GM12892 (cell line): Measurements from ENCODE around the gene MYO18B.

Experiments used
- DNase-seq: peaks from one replicate; pipeline ENCODE4 v3.0.0; 2011; ENCODE audit not compliant: insufficient read length
- FAIRE-seq: peaks from 2 replicates; lab custom pipeline; 2011; peaks lifted over from hg19 to GRCh38; lab: Jason Lieb, UNC
- POLR2A ChIP-seq: IDR thresholded peaks from 2 replicates; pipeline ENCODE4 v1.6.1; 2011; ENCODE audit warnings: low read depth, low read length, control low read depth
- POLR2AphosphoS5 ChIP-seq: IDR thresholded peaks from 2 replicates; pipeline ENCODE4 v1.6.1; 2011; ENCODE audit warnings: low read depth, low read length, control low read depth
- TAF1 ChIP-seq: IDR thresholded peaks from 2 replicates; pipeline ENCODE4 v1.6.1; 2011; ENCODE audit warnings: low read depth, mild to moderate bottlenecking, control low read depth, low read length, borderline replicate concordance

MYO18B gene

GRCh38 chr22:25744694-25745093 lies 2.7 kb downstream of the MYO18B start:
- FAIRE-seq (no peak), DNase-seq (no peak)
- TF ChIP-seq POLR2A: no peak
- no peak for TF ChIP-seq TAF1
- no peak for TF ChIP-seq POLR2AphosphoS5

DNA sequence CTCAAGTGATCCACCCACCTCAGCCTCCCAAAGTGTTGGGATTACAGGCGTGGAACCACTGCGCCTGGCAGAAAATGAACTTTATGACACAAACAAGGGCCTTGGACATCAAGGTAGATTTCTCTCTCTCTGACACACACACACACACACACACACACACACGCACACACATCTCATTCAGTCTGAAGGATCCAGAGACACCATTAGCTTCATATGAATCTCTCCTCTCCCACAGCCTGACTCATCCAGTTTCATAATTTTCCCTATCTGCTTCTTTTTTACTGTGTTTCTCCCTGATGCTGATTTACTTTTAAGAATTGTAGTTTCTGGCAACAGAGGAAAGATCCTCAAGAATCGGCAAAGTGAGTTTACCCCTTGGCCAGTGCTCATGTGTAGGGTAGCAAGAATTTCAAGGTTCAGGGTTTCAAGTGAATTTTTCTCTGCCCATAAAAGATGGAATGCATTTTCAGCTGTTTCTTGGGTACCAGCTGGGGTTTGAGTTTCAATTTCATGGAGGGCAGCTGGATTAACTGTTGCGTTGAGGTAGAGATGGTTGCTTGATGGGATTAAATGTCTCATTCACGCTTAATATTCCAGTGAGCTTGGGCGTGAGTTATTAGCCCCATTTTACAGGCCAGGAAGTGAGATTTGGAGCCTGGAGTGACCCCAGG lies 3.5 kb downstream of the MYO18B start:
- DNase-seq: no peak
- FAIRE-seq: no peak
- no peak for TF ChIP-seq TAF1

GRCh38 chr22:25746012-25746373 lies 4.0 kb downstream of the MYO18B start:
- no peak for FAIRE-seq
- TF ChIP-seq POLR2A: no peak
- DNase-seq: no peak

GRCh38 chr22:25747245-25747944 lies 5.4 kb downstream of the MYO18B start:
- FAIRE-seq: no peak
- no peak for TF ChIP-seq POLR2A
- TF ChIP-seq TAF1: no peak
- TF ChIP-seq POLR2AphosphoS5: no peak

GRCh38 chr22:25748140-25748539 lies 6.2 kb downstream of the MYO18B start:
- TF ChIP-seq POLR2AphosphoS5: no peak
- TF ChIP-seq POLR2A: no peak
- no peak for TF ChIP-seq TAF1
- DNase-seq (no peak), FAIRE-seq (no peak)

More at GRCh38 chr22:25747245-25747944, 5.4 kb downstream of the MYO18B start:
- no peak for DNase-seq

DNA sequence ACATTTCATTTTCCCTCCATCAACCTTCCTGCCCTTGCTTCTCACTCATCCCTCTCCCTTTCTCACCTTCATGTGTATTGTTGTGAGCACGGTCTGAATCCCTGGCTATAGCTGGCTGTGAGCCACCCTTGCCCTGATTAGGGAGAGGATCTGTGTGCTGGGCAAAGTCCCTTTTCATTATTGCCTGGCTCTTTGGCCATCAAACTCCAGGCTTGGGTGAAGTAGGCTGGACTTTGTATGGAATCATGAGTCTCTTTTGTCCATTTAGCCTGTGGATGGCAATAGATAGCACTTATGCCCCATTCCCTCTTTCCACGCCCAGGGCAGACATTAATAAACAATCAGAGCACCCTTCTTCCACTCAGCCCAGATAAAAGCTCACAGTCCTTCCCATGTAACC lies 6.7 kb downstream of the MYO18B start:
- TF ChIP-seq POLR2A: no peak
- TF ChIP-seq TAF1: no peak
- no peak for TF ChIP-seq POLR2AphosphoS5
- DNase-seq (no peak), FAIRE-seq (peak; percentile 65)

- FAIRE-seq (peak; percentile 88), DNase-seq (no peak)
- TF ChIP-seq POLR2A (peak; percentile 41; the same call in 1 of the 2 replicates), TAF1 (no peak; the same call in 1 of the 2 replicates)
Observed at GRCh38 chr22:25749420-25750169, 7.6 kb downstream of the MYO18B start.

- TF ChIP-seq TAF1 (no peak), POLR2A (no peak), POLR2AphosphoS5 (no peak)
- FAIRE-seq (no peak), DNase-seq (no peak)
Observed at GRCh38 chr22:25750569-25751173, 8.7 kb downstream of the MYO18B start.

- DNase-seq (no peak), FAIRE-seq (no peak)
- no peak for TF ChIP-seq POLR2A
- no peak for TF ChIP-seq POLR2AphosphoS5
Observed at GRCh38 chr22:25751174-25751581, 9.2 kb downstream of the MYO18B start.

GRCh38 chr22:25752615-25753214 lies 10.7 kb downstream of the MYO18B start:
- TF ChIP-seq POLR2A: no peak
- no peak for TF ChIP-seq TAF1
- no peak for TF ChIP-seq POLR2AphosphoS5
- DNase-seq (no peak), FAIRE-seq (no peak)

GRCh38 chr22:25753252-25753651 lies 11.3 kb downstream of the MYO18B start:
- no peak for DNase-seq
- no peak for TF ChIP-seq TAF1
- no peak for TF ChIP-seq POLR2A
- TF ChIP-seq POLR2AphosphoS5: no peak
- no peak for FAIRE-seq
